ENCODE results near the gene CCDC88C. TPM values are rescaled to one million over a fixed set of nuclear protein-coding genes. Genes with fewer than 3 reads are reported as not detected.
A peak's percentile ranks its signal among the peaks of the same experiment; 100 is the strongest.

The CCDC88C gene
- total RNA-seq, 2 donors from 2014 or later = 98.8 to 113 TPM

- ATAC-seq (no peak), DNase-seq (ENCODE audit: low spot score in 2 of 2) (no peak)
- peaks cover 15 to 53% of the 10 kb centered on the region in 2 donors for H3K36me3 Mint-ChIP-seq
- H3K9me3 Mint-ChIP-seq = no peaks in the 10 kb centered on the region
- peak overlapping the region; percentile 70 to 92 for H3K27ac Mint-ChIP-seq
These were observed 11.7 kb downstream of the CCDC88C start for GRCh38 chr14:91405724-91406435.

- no peaks in the 10 kb centered on the region for H3K9me3 Mint-ChIP-seq
- peak in 1 of 2 donors; percentile 39 for ATAC-seq
- DNase-seq (ENCODE audit: low spot score in 2 of 2) = peak in 1 of 2 donors; percentile 63
- H3K36me3 Mint-ChIP-seq = peaks cover 15 to 53% of the 10 kb centered on the region in 2 donors
- peak overlapping the region; percentile 70 to 92 for H3K27ac Mint-ChIP-seq
These were observed 12.3 kb downstream of the CCDC88C start for GRCh38 chr14:91405241-91405721.

GRCh38 chr14:91402771-91403600 lies 14.6 kb downstream of the CCDC88C start:
- H3K36me3 Mint-ChIP-seq = peaks cover 12 to 46% of the 10 kb centered on the region in 2 donors
- no peak for DNase-seq (ENCODE audit: low spot score in 2 of 2)
- no peak for ATAC-seq

GRCh38 chr14:91402348-91402747 lies 15.3 kb downstream of the CCDC88C start:
- DNase-seq (ENCODE audit: low spot score in 2 of 2) (no peak), ATAC-seq (no peak)
- peak overlapping the region; percentile 71 to 90 for H3K27ac Mint-ChIP-seq
- peaks cover 11 to 41% of the 10 kb centered on the region in 2 donors for H3K36me3 Mint-ChIP-seq
- no peaks in the 10 kb centered on the region for H3K9me3 Mint-ChIP-seq

More at GRCh38 chr14:91402771-91403600, 14.6 kb downstream of the CCDC88C start:
- H3K27ac Mint-ChIP-seq = peak overlapping the region; percentile 71 to 90
- H3K9me3 Mint-ChIP-seq = no peaks in the 10 kb centered on the region

GRCh38 chr14:91401751-91402150 lies 15.9 kb downstream of the CCDC88C start:
- no peak for ATAC-seq
- DNase-seq (ENCODE audit: low spot score in 2 of 2) = no peak
- H3K36me3 Mint-ChIP-seq = peaks cover 6 to 35% of the 10 kb centered on the region in 2 donors
- peak overlapping the region; percentile 71 to 90 for H3K27ac Mint-ChIP-seq
- no peaks in the 10 kb centered on the region for H3K9me3 Mint-ChIP-seq

GRCh38 chr14:91400696-91401095 lies 16.9 kb downstream of the CCDC88C start:
- H3K27ac Mint-ChIP-seq = peak overlapping the region; percentile 94 to 96
- H3K9me3 Mint-ChIP-seq = no peaks in the 10 kb centered on the region
- DNase-seq (ENCODE audit: low spot score in 2 of 2) = no peak
- peaks cover 6 to 27% of the 10 kb centered on the region in 2 donors for H3K36me3 Mint-ChIP-seq
- no peak for ATAC-seq

- ATAC-seq = peak; percentile 24 to 28
- no peaks in the 10 kb centered on the region for H3K9me3 Mint-ChIP-seq
- DNase-seq (ENCODE audit: low spot score in 2 of 2) = no peak
- H3K27ac Mint-ChIP-seq = peak overlapping the region; percentile 94 to 96
- H3K36me3 Mint-ChIP-seq = peaks cover 6 to 32% of the 10 kb centered on the region in 2 donors
These were observed 17.6 kb downstream of the CCDC88C start for GRCh38 chr14:91399868-91400640.

- DNase-seq (ENCODE audit: low spot score in 2 of 2) (no peak), ATAC-seq (no peak)
- no peaks in the 10 kb centered on the region for H3K9me3 Mint-ChIP-seq
- H3K27ac Mint-ChIP-seq = peak overlapping the region; percentile 84 to 94
- peaks cover 6 to 36% of the 10 kb centered on the region in 2 donors for H3K36me3 Mint-ChIP-seq
These were observed 18.9 kb downstream of the CCDC88C start for GRCh38 chr14:91398707-91399106.

GRCh38 chr14:91397965-91398591 lies 19.5 kb downstream of the CCDC88C start:
- peak overlapping the region; percentile 79 to 91 for H3K27ac Mint-ChIP-seq
- peaks cover 6 to 36% of the 10 kb centered on the region in 2 donors for H3K36me3 Mint-ChIP-seq
- DNase-seq (ENCODE audit: low spot score in 2 of 2) (no peak), ATAC-seq (no peak)
- no peaks in the 10 kb centered on the region for H3K9me3 Mint-ChIP-seq

- H3K27ac Mint-ChIP-seq = peak overlapping the region; percentile 84 to 91
- ATAC-seq (peak; percentile 71 to 82), DNase-seq (ENCODE audit: low spot score in 2 of 2) (peak; percentile 65 to 70)
- peaks cover 6 to 33% of the 10 kb centered on the region in 2 donors for H3K36me3 Mint-ChIP-seq
- H3K9me3 Mint-ChIP-seq = no peaks in the 10 kb centered on the region
These were observed 20.4 kb downstream of the CCDC88C start for GRCh38 chr14:91396959-91397815.

- H3K36me3 Mint-ChIP-seq = peaks cover 6 to 26% of the 10 kb centered on the region in 2 donors
- no peaks in the 10 kb centered on the region for H3K9me3 Mint-ChIP-seq
- DNase-seq (ENCODE audit: low spot score in 2 of 2) (no peak), ATAC-seq (peak in 1 of 2 donors; percentile 21)
- peak overlapping the region; percentile 89 to 91 for H3K27ac Mint-ChIP-seq
These were observed 21.5 kb downstream of the CCDC88C start for GRCh38 chr14:91396013-91396660.

- Mint-ChIP-seq H3K9me3 (no peaks in the 10 kb centered on the region), H3K36me3 (peaks cover 6 to 26% of the 10 kb centered on the region in 2 donors), H3K27ac (peak overlapping the region; percentile 89 to 91)
- ATAC-seq = no peak
- DNase-seq (ENCODE audit: low spot score in 2 of 2) = no peak
These were observed 22.2 kb downstream of the CCDC88C start for GRCh38 chr14:91395466-91395865.

GRCh38 chr14:91394105-91395081 lies 23.2 kb downstream of the CCDC88C start:
- Mint-ChIP-seq H3K36me3 (peaks cover 0 to 18% of the 10 kb centered on the region in 2 donors), H3K27ac (peak overlapping the region; percentile 50 to 91), H3K9me3 (no peaks in the 10 kb centered on the region)
- ATAC-seq (no peak), DNase-seq (ENCODE audit: low spot score in 2 of 2) (no peak)

All from activated naive CD4-positive, alpha-beta T cell treated with anti-CD3 and anti-CD28 coated beads, Interleukin-2, amount 50 U/mL, for 72 hours (primary cell).